Astrocyte (in vitro differentiated cells and primary cell): ENCODE data around the gene RFLNA. TPM values are rescaled to one million over a fixed set of nuclear protein-coding genes. Genes with fewer than 3 reads are reported as not detected.

Source experiments
- DNase-seq: peaks from one replicate; pipeline ENCODE4 v3.0.0-alpha.2; 2010; ENCODE audit warnings: low read depth
- FAIRE-seq: peaks from 2 replicates; lab custom pipeline; 2011; peaks lifted over from hg19 to GRCh38; lab: Jason Lieb, UNC
- H2AFZ ChIP-seq: 2 replicates; pipeline ENCODE4 v1.6.0; 2012; ENCODE audit warnings: low read depth, low read length, inconsistent platforms
- H3K27ac ChIP-seq: 2 replicates; pipeline ENCODE4 v1.5.1; 2011; ENCODE audit warnings: low read depth, low read length, inconsistent platforms
- H3K27me3 ChIP-seq: 2 replicates; pipeline ENCODE4 v1.6.0; 2011; ENCODE audit warnings: low read length, inconsistent platforms; ENCODE audit not compliant: insufficient read depth
- H3K36me3 ChIP-seq: 2 replicates; pipeline ENCODE4 v1.5.1; 2011; ENCODE audit warnings: low read length, inconsistent platforms; ENCODE audit not compliant: insufficient read depth
- H3K4me1 ChIP-seq: 2 replicates; pipeline ENCODE4 v1.5.1; 2011; ENCODE audit warnings: low read length, inconsistent platforms; ENCODE audit not compliant: insufficient read depth
- H3K4me2 ChIP-seq: 2 replicates; pipeline ENCODE4 v1.6.0; 2012; ENCODE audit warnings: low read length, inconsistent platforms
- H3K4me3 ChIP-seq: 2 replicates; pipeline ENCODE4 v1.5.1; 2011; ENCODE audit warnings: low read depth, mild to moderate bottlenecking, low read length, inconsistent platforms; ENCODE audit not compliant: insufficient read depth
- H3K79me2 ChIP-seq: 2 replicates; pipeline ENCODE4 v1.6.0; 2012; ENCODE audit warnings: mild to moderate bottlenecking, low read length, inconsistent platforms; ENCODE audit not compliant: insufficient read depth
- H3K9ac ChIP-seq: 2 replicates; pipeline ENCODE4 v1.6.0; 2012; ENCODE audit warnings: mild to moderate bottlenecking, low read length, inconsistent platforms
- H3K9me3 ChIP-seq: 2 replicates; pipeline ENCODE4 v1.5.1; 2012; ENCODE audit warnings: low read depth, mild to moderate bottlenecking, low read length, inconsistent platforms; ENCODE audit not compliant: insufficient read depth
- H4K20me1 ChIP-seq: 2 replicates; pipeline ENCODE4 v1.6.0; 2012; ENCODE audit warnings: low read length, inconsistent platforms; ENCODE audit not compliant: insufficient read depth
- H3K27ac Mint-ChIP-seq: one replicate; pipeline ENCODE4 v1.8.0; 2021; ENCODE audit warnings: mild to moderate bottlenecking, mixed read lengths; ENCODE audit not compliant: unreplicated experiment
- H3K27me3 Mint-ChIP-seq: one replicate; pipeline ENCODE4 v1.8.0; 2021; ENCODE audit warnings: low read depth, mixed read lengths; ENCODE audit not compliant: unreplicated experiment
- H3K36me3 Mint-ChIP-seq: one replicate; pipeline ENCODE4 v1.8.0; 2021; ENCODE audit warnings: low read depth, mixed read lengths; ENCODE audit not compliant: unreplicated experiment
- H3K4me1 Mint-ChIP-seq: one replicate; pipeline ENCODE4 v1.8.0; 2021; ENCODE audit warnings: low read depth, mixed read lengths; ENCODE audit not compliant: unreplicated experiment
- H3K4me3 Mint-ChIP-seq: one replicate; pipeline ENCODE4 v1.8.0; 2021; ENCODE audit warnings: mild to moderate bottlenecking, moderate library complexity, mixed read lengths; ENCODE audit not compliant: unreplicated experiment
- H3K9me3 Mint-ChIP-seq: one replicate; pipeline ENCODE4 v1.8.0; 2021; ENCODE audit warnings: mild to moderate bottlenecking, mixed read lengths; ENCODE audit not compliant: unreplicated experiment
- CTCF ChIP-seq: IDR thresholded peaks from 2 replicates; pipeline ENCODE4 v1.5.1; 2011; ENCODE audit warnings: low read depth, mild to moderate bottlenecking, inconsistent platforms, low read length, moderate library complexity; ENCODE audit not compliant: insufficient read depth
- EZH2 ChIP-seq: IDR thresholded peaks from 2 replicates; pipeline ENCODE4 v1.6.1; 2012; ENCODE audit warnings: mild to moderate bottlenecking, low read length, inconsistent platforms; ENCODE audit not compliant: insufficient read depth
- total RNA-seq: library from RNA; stranded (reverse); gene quantifications from 2 replicates; pipeline ENCODE4 v1.2.1, GENCODE V29; 2021

RFLNA gene
- total RNA-seq, 1 donor from 2014 or later: 1.8 TPM

DNA sequence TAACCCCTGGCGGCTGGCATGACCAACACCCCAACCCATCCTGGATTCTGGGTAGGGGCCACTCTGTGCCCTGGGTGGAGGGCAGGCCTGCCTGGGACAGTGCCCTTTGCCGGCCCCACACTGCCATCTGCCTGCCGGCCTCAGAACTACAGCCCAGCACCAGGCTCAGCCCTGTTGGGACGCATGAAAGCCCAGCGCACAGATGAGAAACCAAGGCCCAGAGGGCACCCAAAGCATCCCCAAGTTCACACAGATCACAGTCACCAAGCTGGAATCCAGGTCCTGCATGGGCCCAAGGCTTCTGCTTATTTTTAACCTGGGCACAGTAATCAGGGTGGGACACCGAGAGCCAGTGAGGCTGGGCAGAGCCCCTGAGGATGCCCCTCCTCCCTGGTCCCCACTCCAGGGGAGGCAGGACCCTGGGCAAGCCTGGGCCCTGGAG lies 26.2 kb downstream of the RFLNA start:
- H3K4me3 Mint-ChIP-seq: no peak overlapping the region
- H3K4me1 Mint-ChIP-seq: peaks cover 5% of the 10 kb centered on the region
- peaks cover 18% of the 10 kb centered on the region for H3K27me3 Mint-ChIP-seq
- Histone ChIP-seq H3K4me3 (no peak overlapping the region), H3K9me3 (peaks cover 13% of the 10 kb centered on the region), H3K4me1 (no peaks in the 10 kb centered on the region), H2AFZ (no peak overlapping the region), H3K36me3 (peaks cover 20% of the 10 kb centered on the region), H3K79me2 (no peaks in the 10 kb centered on the region), H3K27ac (no peak overlapping the region), H3K9ac (no peak overlapping the region), H3K4me2 (no peak overlapping the region), H3K27me3 (no peaks in the 10 kb centered on the region), H4K20me1 (peaks cover 39% of the 10 kb centered on the region)
- TF ChIP-seq CTCF: peak; percentile 69
- TF ChIP-seq EZH2: no peak
- DNase-seq: peak; percentile 18
- no peak for FAIRE-seq
- peaks cover 18% of the 10 kb centered on the region for H3K9me3 Mint-ChIP-seq
- peak overlapping the region; percentile 34 for H3K27ac Mint-ChIP-seq
- H3K36me3 Mint-ChIP-seq: peaks cover 27% of the 10 kb centered on the region

DNA sequence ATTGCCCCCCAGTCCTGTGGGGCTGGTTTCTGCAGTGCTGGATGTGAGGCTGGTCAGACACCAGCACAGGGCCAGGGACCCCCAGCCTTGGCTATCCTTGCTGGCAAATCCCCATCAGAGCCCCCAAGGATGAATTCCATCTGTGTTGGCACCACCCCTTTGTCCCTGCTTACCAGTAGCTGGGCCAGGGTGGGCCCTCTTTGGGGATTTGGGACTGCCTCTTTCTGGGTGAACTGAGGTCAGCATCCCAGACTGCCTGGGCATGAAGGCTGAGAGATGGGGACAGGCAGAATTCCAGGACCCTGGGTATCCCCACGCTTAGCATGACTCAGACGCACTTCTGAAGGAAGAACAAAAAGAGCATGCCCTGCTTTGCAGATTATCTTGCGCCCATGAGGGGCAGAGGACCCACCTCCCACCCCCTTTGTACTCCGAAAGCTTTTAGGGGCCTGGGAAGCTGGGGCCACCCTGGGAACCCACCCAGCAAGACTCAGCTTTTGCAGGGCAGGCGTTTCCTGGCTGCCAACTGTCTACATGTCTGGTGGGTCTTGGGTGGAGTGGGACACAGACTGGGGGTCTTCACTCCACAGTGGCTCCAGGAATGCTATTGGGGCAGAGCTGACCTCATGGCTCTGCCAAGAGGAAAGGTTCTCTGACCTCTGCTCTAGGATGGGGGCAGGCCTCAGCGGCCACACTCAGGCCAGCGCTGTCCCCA lies 26.8 kb downstream of the RFLNA start:
- H3K4me1 Mint-ChIP-seq: peaks cover under 1% of the 10 kb centered on the region
- peak; percentile 18 for DNase-seq
- peaks cover 12% of the 10 kb centered on the region for H3K27me3 Mint-ChIP-seq

More for the DNA sequence above, 26.8 kb downstream of the RFLNA start:
- Histone ChIP-seq H3K27ac (no peak overlapping the region), H3K36me3 (peaks cover 25% of the 10 kb centered on the region), H4K20me1 (peaks cover 43% of the 10 kb centered on the region), H2AFZ (no peak overlapping the region), H3K4me3 (no peak overlapping the region), H3K79me2 (no peaks in the 10 kb centered on the region), H3K4me1 (no peaks in the 10 kb centered on the region), H3K9me3 (peaks cover 13% of the 10 kb centered on the region), H3K9ac (no peak overlapping the region), H3K27me3 (no peaks in the 10 kb centered on the region), H3K4me2 (no peak overlapping the region)
- Mint-ChIP-seq H3K4me3 (no peak overlapping the region), H3K9me3 (peaks cover 18% of the 10 kb centered on the region), H3K36me3 (peaks cover 27% of the 10 kb centered on the region), H3K27ac (no peak overlapping the region)
- no peak for TF ChIP-seq CTCF
- TF ChIP-seq EZH2: no peak
- FAIRE-seq: no peak
